ENCODE results near the gene PIM1.

The PIM1 gene

GRCh38 chr6:37143585-37143984 is 26.4 kb upstream of the PIM1 start:
- H3K4me1 ChIP-seq (ENCODE audit: control insufficient read depth in 2 of 2, insufficient read depth in 1 of 2, low read depth in 1 of 2, low read length in 2 of 2) = peaks cover 13 to 19% of the 10 kb centered on the region in 2 donors
- no peak overlapping the region for H3K9ac ChIP-seq (ENCODE audit: low read depth, low read length, poor library complexity)
- H3K4me3 ChIP-seq (ENCODE audit: low read length in 2 of 2) = no peak overlapping the region
- H2BK120ac ChIP-seq (ENCODE audit: low read depth, low read length) = no peak overlapping the region
- no CpG with 5 or more reads among the region's 2 CpGs for WGBS, 2 donors (ENCODE audit: extremely low coverage in 2 of 2, insufficient read length in 2 of 2, insufficient replicate concordance in 1 of 2)
- H4K91ac ChIP-seq (ENCODE audit: low read depth, low read length, poor library complexity) = no peak overlapping the region
- no peaks in the 10 kb centered on the region for H3K79me1 ChIP-seq (ENCODE audit: low read depth, low read length)
- no peak overlapping the region for H3K14ac ChIP-seq (ENCODE audit: low read length)
- H2AFZ ChIP-seq (ENCODE audit: low read length) = no peak overlapping the region
- H4K8ac ChIP-seq (ENCODE audit: low read depth, low read length) = no peak overlapping the region
- no peak overlapping the region for H2AK5ac ChIP-seq (ENCODE audit: low read depth, low read length)
- no peak overlapping the region for H3K18ac ChIP-seq (ENCODE audit: low read length)
- H2BK12ac ChIP-seq (ENCODE audit: low read length) = no peak overlapping the region
- no peak for DNase-seq (ENCODE audit: low spot score)
- no peak overlapping the region for H3K27ac ChIP-seq (replicated peaks; ENCODE audit: low read length)
- no peak overlapping the region for H3K4me2 ChIP-seq (ENCODE audit: insufficient read depth, low read length, poor library complexity, severe bottlenecking)
- no peak overlapping the region for H3K23ac ChIP-seq (ENCODE audit: low read depth, low read length, poor library complexity)
- H2BK15ac ChIP-seq (ENCODE audit: low read length) = no peak overlapping the region
- H3K27me3 ChIP-seq (ENCODE audit: control insufficient read depth in 3 of 3, insufficient read depth in 3 of 3, low read depth in 1 of 3, low read length in 3 of 3) = no peaks in the 10 kb centered on the region
- no peaks in the 10 kb centered on the region for H3K9me3 ChIP-seq (replicated peaks in 1 of 2; ENCODE audit: control insufficient read depth in 2 of 2, insufficient read depth in 1 of 2, low read depth in 1 of 2, low read length in 2 of 2)
- no peak overlapping the region for H3K4ac ChIP-seq (ENCODE audit: low read length)
- no peak overlapping the region for H2BK5ac ChIP-seq (ENCODE audit: low read length)
- H3K36me3 ChIP-seq (replicated peaks in 1 of 2; ENCODE audit: control insufficient read depth in 2 of 2, insufficient read depth in 2 of 2, low read length in 2 of 2) = no peaks in the 10 kb centered on the region

DNA sequence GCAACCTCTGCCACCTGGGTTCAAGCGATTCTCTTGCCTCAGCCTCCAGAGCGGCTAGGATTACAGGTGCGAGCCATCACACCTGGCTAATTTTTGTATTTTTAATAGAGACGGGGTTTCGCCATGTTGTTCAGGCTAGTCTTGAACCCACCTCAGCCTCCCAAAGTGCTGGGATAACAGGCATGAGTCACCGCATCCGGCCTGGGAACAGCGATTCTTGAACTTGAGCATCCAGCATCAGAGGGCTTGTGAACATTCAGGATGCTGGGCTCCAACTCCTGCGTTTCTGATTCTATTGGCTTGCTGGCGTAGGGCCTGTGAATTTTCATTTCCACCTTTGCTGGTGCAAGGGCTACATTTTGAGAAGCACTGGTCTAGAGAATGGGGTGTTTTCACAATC is 24.5 kb upstream of the PIM1 start:
- H3K18ac ChIP-seq (ENCODE audit: low read length) = peak overlapping the region; percentile 7
- no peak overlapping the region for H2BK15ac ChIP-seq (ENCODE audit: low read length)
- no peak overlapping the region for H2BK12ac ChIP-seq (ENCODE audit: low read length)
- H4K91ac ChIP-seq (ENCODE audit: low read depth, low read length, poor library complexity) = no peak overlapping the region
- peaks cover 9 to 19% of the 10 kb centered on the region in 2 donors for H3K4me1 ChIP-seq (ENCODE audit: control insufficient read depth in 2 of 2, insufficient read depth in 1 of 2, low read depth in 1 of 2, low read length in 2 of 2)
- no peak overlapping the region for H4K8ac ChIP-seq (ENCODE audit: low read depth, low read length)
- peak overlapping the region; percentile 8 for H2AK5ac ChIP-seq (ENCODE audit: low read depth, low read length)
- no peaks in the 10 kb centered on the region for H3K27me3 ChIP-seq (ENCODE audit: control insufficient read depth in 3 of 3, insufficient read depth in 3 of 3, low read depth in 1 of 3, low read length in 3 of 3)
- no peak overlapping the region for H2BK120ac ChIP-seq (ENCODE audit: low read depth, low read length)
- H3K4me3 ChIP-seq (ENCODE audit: low read length in 2 of 2) = no peak overlapping the region
- no peak overlapping the region for H3K14ac ChIP-seq (ENCODE audit: low read length)
- no peaks in the 10 kb centered on the region for H3K79me1 ChIP-seq (ENCODE audit: low read depth, low read length)
- DNase-seq (ENCODE audit: low spot score) = no peak
- WGBS, 2 donors (ENCODE audit: extremely low coverage in 2 of 2, insufficient read length in 2 of 2, insufficient replicate concordance in 1 of 2) = no CpG with 5 or more reads among the region's 10 CpGs
- no peaks in the 10 kb centered on the region for H3K36me3 ChIP-seq (replicated peaks in 1 of 2; ENCODE audit: control insufficient read depth in 2 of 2, insufficient read depth in 2 of 2, low read length in 2 of 2)
- no peak overlapping the region for H3K4ac ChIP-seq (ENCODE audit: low read length)
- no peak overlapping the region for H3K27ac ChIP-seq (replicated peaks; ENCODE audit: low read length)
- H3K9ac ChIP-seq (ENCODE audit: low read depth, low read length, poor library complexity) = no peak overlapping the region
- no peak overlapping the region for H2BK5ac ChIP-seq (ENCODE audit: low read length)
- H3K4me2 ChIP-seq (ENCODE audit: insufficient read depth, low read length, poor library complexity, severe bottlenecking) = no peak overlapping the region
- H2AFZ ChIP-seq (ENCODE audit: low read length) = no peak overlapping the region
- H3K23ac ChIP-seq (ENCODE audit: low read depth, low read length, poor library complexity) = no peak overlapping the region
- H3K9me3 ChIP-seq (replicated peaks in 1 of 2; ENCODE audit: control insufficient read depth in 2 of 2, insufficient read depth in 1 of 2, low read depth in 1 of 2, low read length in 2 of 2) = no peaks in the 10 kb centered on the region

DNA sequence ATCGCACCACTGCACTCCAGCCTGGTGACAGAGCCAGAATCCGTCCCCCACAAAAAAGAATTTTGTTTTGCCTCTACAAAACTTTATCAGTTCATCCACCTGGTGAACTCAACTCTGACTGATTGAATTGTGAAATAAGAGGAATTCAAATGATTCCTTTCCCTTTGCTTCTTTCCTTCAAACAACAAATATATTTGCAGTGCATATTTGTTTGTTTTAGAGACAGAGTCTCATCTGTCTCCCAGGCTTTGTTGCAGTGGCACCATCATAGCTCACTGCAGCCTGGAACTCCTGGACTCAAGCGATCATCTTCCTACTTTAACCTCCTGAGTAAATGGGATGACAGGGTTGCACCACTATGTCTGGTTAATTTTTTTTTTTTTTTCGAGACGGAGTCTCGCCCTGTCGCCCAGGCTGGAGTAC is 23.2 kb upstream of the PIM1 start:
- no peaks in the 10 kb centered on the region for H3K27me3 ChIP-seq (ENCODE audit: control insufficient read depth in 3 of 3, insufficient read depth in 3 of 3, low read depth in 1 of 3, low read length in 3 of 3)
- H3K4ac ChIP-seq (ENCODE audit: low read length) = no peak overlapping the region
- H2BK5ac ChIP-seq (ENCODE audit: low read length) = no peak overlapping the region
- no peak overlapping the region for H4K8ac ChIP-seq (ENCODE audit: low read depth, low read length)
- no peak overlapping the region for H2AFZ ChIP-seq (ENCODE audit: low read length)
- no peak overlapping the region for H3K23ac ChIP-seq (ENCODE audit: low read depth, low read length, poor library complexity)
- H3K9ac ChIP-seq (ENCODE audit: low read depth, low read length, poor library complexity) = no peak overlapping the region
- H2AK5ac ChIP-seq (ENCODE audit: low read depth, low read length) = no peak overlapping the region
- H4K91ac ChIP-seq (ENCODE audit: low read depth, low read length, poor library complexity) = no peak overlapping the region
- DNase-seq (ENCODE audit: low spot score) = no peak
- no peak overlapping the region for H2BK12ac ChIP-seq (ENCODE audit: low read length)
- no peak overlapping the region for H3K14ac ChIP-seq (ENCODE audit: low read length)
- no peak overlapping the region for H3K4me3 ChIP-seq (ENCODE audit: low read length in 2 of 2)
- H2BK15ac ChIP-seq (ENCODE audit: low read length) = no peak overlapping the region
- H3K4me2 ChIP-seq (ENCODE audit: insufficient read depth, low read length, poor library complexity, severe bottlenecking) = no peak overlapping the region
- H3K9me3 ChIP-seq (replicated peaks in 1 of 2; ENCODE audit: control insufficient read depth in 2 of 2, insufficient read depth in 1 of 2, low read depth in 1 of 2, low read length in 2 of 2) = no peaks in the 10 kb centered on the region
- H3K36me3 ChIP-seq (replicated peaks in 1 of 2; ENCODE audit: control insufficient read depth in 2 of 2, insufficient read depth in 2 of 2, low read length in 2 of 2) = no peaks in the 10 kb centered on the region
- no peak overlapping the region for H2BK120ac ChIP-seq (ENCODE audit: low read depth, low read length)
- no peak overlapping the region for H3K27ac ChIP-seq (replicated peaks; ENCODE audit: low read length)
- H3K4me1 ChIP-seq (ENCODE audit: control insufficient read depth in 2 of 2, insufficient read depth in 1 of 2, low read depth in 1 of 2, low read length in 2 of 2) = peaks cover 9 to 13% of the 10 kb centered on the region in 2 donors
- H3K18ac ChIP-seq (ENCODE audit: low read length) = no peak overlapping the region
- WGBS, 2 donors (ENCODE audit: extremely low coverage in 2 of 2, insufficient read length in 2 of 2, insufficient replicate concordance in 1 of 2) = no CpG with 5 or more reads among the region's 7 CpGs
- H3K79me1 ChIP-seq (ENCODE audit: low read depth, low read length) = no peaks in the 10 kb centered on the region

GRCh38 chr6:37149745-37150144 is 20.2 kb upstream of the PIM1 start:
- H3K9me3 ChIP-seq (replicated peaks in 1 of 2; ENCODE audit: control insufficient read depth in 2 of 2, insufficient read depth in 1 of 2, low read depth in 1 of 2, low read length in 2 of 2) = no peaks in the 10 kb centered on the region
- no peak overlapping the region for H3K27ac ChIP-seq (replicated peaks; ENCODE audit: low read length)
- H2BK120ac ChIP-seq (ENCODE audit: low read depth, low read length) = no peak overlapping the region
- H3K27me3 ChIP-seq (ENCODE audit: control insufficient read depth in 3 of 3, insufficient read depth in 3 of 3, low read depth in 1 of 3, low read length in 3 of 3) = no peaks in the 10 kb centered on the region
- H2BK15ac ChIP-seq (ENCODE audit: low read length) = no peak overlapping the region
- H3K23ac ChIP-seq (ENCODE audit: low read depth, low read length, poor library complexity) = no peak overlapping the region
- H2AFZ ChIP-seq (ENCODE audit: low read length) = no peak overlapping the region
- no peaks in the 10 kb centered on the region for H3K79me1 ChIP-seq (ENCODE audit: low read depth, low read length)
- H2AK5ac ChIP-seq (ENCODE audit: low read depth, low read length) = no peak overlapping the region
- no peak overlapping the region for H3K14ac ChIP-seq (ENCODE audit: low read length)
- no peak overlapping the region for H2BK12ac ChIP-seq (ENCODE audit: low read length)
- H3K4ac ChIP-seq (ENCODE audit: low read length) = no peak overlapping the region
- peaks cover under 1% of the 10 kb centered on the region in 2 donors for H3K4me1 ChIP-seq (ENCODE audit: control insufficient read depth in 2 of 2, insufficient read depth in 1 of 2, low read depth in 1 of 2, low read length in 2 of 2)
- H2BK5ac ChIP-seq (ENCODE audit: low read length) = no peak overlapping the region
- H3K36me3 ChIP-seq (replicated peaks in 1 of 2; ENCODE audit: control insufficient read depth in 2 of 2, insufficient read depth in 2 of 2, low read length in 2 of 2) = no peaks in the 10 kb centered on the region
- no peak overlapping the region for H3K4me2 ChIP-seq (ENCODE audit: insufficient read depth, low read length, poor library complexity, severe bottlenecking)
- no peak overlapping the region for H4K91ac ChIP-seq (ENCODE audit: low read depth, low read length, poor library complexity)
- no peak overlapping the region for H3K9ac ChIP-seq (ENCODE audit: low read depth, low read length, poor library complexity)
- no peak overlapping the region for H4K8ac ChIP-seq (ENCODE audit: low read depth, low read length)
- DNase-seq (ENCODE audit: low spot score) = no peak
- H3K18ac ChIP-seq (ENCODE audit: low read length) = no peak overlapping the region
- H3K4me3 ChIP-seq (ENCODE audit: low read length in 2 of 2) = no peak overlapping the region

Data from neuronal stem cell (in vitro differentiated cells).